GM10266 (cell line): ENCODE data around the gene KRTAP5-1.
"Not testable (repeated sequence)": the region's sequence is repeated elsewhere in the genome, so short reads cannot be mapped to it uniquely, and the experiment has no call there.

ENCODE experiments used
- DNase-seq: peaks from one replicate; pipeline ENCODE4 v3.0.0; 2012; ENCODE audit errors: extremely low spot score
- TF ChIP-seq, protein P1 (sequence below): IDR thresholded peaks from 2 replicates; pipeline ENCODE4 v1.5.1; 2012; ENCODE audit warnings: mild to moderate bottlenecking, low read depth; ENCODE audit not compliant: control insufficient read depth, insufficient read depth; ENCODE audit errors: missing control alignments

KRTAP5-1 gene, protein sequence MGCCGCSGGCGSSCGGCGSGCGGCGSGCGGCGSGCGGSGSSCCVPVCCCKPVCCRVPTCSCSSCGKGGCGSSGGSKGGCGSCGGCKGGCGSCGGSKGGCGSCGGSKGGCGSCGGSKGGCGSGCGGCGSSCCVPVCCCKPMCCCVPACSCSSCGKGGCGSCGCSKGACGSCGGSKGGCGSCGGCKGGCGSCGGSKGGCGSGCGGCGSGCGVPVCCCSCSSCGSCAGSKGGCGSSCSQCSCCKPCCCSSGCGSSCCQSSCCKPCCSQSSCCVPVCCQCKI

DNA sequence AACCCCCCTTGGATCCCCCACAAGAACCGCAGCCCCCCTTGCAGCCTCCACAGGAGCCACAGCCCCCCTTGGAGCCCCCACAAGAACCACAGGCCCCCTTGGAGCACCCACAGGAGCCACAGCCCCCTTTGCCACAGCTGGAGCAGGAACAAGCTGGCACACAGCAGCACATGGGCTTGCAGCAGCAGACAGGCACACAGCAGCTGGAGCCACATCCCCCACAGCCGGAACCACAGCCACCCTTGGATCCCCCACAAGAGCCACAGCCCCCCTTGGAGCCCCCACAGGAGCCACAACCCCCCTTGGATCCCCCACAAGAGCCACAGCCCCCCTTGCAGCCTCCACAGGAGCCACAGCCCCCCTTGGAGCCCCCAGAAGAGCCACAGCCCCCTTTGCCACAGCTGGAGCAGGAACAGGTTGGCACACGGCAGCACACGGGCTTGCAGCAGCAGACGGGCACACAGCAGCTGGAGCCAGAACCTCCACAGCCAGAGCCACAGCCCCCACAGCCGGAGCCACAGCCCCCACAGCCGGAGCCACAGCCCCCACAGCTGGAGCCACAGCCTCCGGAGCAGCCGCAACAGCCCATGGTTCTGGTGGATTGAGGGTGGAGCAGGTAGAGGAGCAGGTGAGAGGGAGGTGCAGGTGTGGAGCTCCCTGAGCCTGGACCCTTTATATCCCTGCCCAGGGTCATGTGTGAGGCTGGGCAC is at the start of gene KRTAP5-1:
KRTAP5-1 (minus strand) TSS at position 623 of the 710 bp plus-strand sequence; CDS start at position 589, 34 bp downstream.
- DNase-seq: not testable (repeated sequence)

- TF ChIP-seq, protein P1, sequence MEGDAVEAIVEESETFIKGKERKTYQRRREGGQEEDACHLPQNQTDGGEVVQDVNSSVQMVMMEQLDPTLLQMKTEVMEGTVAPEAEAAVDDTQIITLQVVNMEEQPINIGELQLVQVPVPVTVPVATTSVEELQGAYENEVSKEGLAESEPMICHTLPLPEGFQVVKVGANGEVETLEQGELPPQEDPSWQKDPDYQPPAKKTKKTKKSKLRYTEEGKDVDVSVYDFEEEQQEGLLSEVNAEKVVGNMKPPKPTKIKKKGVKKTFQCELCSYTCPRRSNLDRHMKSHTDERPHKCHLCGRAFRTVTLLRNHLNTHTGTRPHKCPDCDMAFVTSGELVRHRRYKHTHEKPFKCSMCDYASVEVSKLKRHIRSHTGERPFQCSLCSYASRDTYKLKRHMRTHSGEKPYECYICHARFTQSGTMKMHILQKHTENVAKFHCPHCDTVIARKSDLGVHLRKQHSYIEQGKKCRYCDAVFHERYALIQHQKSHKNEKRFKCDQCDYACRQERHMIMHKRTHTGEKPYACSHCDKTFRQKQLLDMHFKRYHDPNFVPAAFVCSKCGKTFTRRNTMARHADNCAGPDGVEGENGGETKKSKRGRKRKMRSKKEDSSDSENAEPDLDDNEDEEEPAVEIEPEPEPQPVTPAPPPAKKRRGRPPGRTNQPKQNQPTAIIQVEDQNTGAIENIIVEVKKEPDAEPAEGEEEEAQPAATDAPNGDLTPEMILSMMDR: no peak
- DNase-seq: no peak
These were observed 48.8 kb upstream of the KRTAP5-1 start for GRCh38 chr11:1633864-1634263.

GRCh38 chr11:1632053-1632714 is 47.1 kb upstream of the KRTAP5-1 start:
- no peak for DNase-seq
- TF ChIP-seq, protein P1: no peak

DNA sequence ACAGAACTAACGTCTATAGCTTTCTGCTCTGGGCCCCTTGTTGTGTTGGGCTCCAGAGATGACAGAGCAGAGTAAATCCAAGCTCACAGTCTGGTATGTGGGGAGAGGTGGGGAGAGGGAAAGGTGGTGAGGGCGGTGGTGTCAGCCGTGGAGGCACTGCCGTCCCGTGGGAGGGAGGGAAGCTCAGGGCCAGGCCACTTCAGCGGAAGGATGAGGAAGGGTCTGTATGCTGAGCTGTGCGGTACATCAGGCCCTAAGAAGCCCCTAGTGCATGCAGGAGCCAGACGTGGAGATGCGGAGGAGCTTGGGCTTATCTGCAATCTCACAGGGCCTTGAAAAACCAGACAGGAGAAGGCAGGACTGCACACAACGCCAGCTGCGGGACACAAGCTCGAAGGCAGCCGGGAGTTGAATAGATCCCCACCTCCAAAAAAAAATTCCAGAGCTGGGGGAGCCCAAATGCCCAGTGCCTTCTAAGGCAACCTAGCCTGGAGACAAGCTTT is 46.0 kb upstream of the KRTAP5-1 start:
- DNase-seq: no peak
- TF ChIP-seq, protein P1: no peak

DNA sequence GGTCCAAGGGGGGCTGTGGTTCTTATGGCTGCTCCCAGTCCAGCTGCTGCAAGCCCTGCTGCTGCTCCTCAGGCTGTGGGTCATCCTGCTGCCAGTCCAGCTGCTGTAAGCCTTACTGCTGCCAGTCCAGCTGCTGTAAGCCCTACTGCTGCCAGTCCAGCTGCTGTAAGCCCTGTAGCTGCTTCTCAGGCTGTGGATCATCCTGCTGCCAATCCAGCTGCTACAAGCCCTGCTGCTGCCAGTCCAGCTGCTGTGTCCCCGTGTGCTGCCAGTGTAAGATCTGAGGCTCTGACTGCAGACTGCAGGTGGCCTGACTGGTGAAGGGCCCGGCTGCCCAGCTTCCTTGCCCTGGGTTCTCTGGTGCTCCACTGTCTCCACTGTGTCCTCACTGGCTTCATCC is 45.2 kb upstream of the KRTAP5-1 start:
- TF ChIP-seq, protein P1: no peak
- DNase-seq: no peak

DNA sequence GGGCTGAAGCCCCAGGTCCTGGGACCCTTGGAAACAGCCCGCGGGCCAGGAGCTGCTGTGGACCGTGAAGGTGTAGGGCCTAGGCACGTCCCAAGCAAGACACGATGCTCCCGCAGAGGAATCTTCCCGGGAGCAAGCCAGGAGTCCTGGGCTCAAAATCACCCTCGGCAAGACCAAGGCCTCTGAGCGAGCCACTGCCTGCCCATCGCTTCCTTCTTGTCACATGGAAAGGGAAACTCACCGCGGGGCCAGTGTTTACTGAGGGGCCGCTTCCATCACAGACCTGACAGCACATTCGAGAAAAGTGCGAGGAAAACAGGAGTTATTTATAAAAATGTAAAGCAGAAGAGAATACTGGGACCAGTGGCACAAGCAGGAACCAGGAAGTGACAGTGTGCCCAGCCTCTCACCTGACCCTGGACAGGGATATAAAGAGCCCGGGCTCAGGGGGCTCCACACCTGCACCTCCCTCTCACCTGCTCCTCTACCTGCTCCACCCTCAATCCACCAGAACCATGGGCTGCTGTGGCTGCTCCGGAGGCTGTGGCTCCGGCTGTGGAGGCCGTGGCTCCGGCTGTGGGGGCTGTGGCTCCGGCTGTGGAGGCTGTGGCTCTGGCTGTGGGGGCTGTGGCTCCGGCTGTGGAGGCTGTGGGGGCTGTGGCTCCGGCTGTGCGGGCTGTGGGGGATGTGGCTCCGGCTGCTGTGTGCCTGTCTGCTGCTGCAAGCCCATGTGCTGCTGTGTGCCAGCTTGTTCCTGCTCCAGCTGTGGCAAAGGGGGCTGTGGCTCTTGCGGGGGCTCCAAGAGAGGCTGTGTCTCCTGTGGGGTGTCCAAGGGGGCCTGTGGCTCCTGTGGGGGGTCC is 44.5 kb upstream of the KRTAP5-1 start, which contains the start of gene KRTAP5-5:
KRTAP5-5 (plus strand) TSS at position 450 of the 860 bp plus-strand sequence; CDS start at position 516, 66 bp downstream.
- TF ChIP-seq, protein P1: no peak
- DNase-seq: no peak
